RKO (cell line): ENCODE data around the gene KLRC4.
"Not testable (repeated sequence)": the region's sequence is repeated elsewhere in the genome, so short reads cannot be mapped to it uniquely, and the experiment has no call there.

Source experiments
- DNase-seq: peaks from one replicate; pipeline ENCODE4 v3.0.0-alpha.2; 2016; ENCODE audit warnings: low spot score

The KLRC4 gene

DNA sequence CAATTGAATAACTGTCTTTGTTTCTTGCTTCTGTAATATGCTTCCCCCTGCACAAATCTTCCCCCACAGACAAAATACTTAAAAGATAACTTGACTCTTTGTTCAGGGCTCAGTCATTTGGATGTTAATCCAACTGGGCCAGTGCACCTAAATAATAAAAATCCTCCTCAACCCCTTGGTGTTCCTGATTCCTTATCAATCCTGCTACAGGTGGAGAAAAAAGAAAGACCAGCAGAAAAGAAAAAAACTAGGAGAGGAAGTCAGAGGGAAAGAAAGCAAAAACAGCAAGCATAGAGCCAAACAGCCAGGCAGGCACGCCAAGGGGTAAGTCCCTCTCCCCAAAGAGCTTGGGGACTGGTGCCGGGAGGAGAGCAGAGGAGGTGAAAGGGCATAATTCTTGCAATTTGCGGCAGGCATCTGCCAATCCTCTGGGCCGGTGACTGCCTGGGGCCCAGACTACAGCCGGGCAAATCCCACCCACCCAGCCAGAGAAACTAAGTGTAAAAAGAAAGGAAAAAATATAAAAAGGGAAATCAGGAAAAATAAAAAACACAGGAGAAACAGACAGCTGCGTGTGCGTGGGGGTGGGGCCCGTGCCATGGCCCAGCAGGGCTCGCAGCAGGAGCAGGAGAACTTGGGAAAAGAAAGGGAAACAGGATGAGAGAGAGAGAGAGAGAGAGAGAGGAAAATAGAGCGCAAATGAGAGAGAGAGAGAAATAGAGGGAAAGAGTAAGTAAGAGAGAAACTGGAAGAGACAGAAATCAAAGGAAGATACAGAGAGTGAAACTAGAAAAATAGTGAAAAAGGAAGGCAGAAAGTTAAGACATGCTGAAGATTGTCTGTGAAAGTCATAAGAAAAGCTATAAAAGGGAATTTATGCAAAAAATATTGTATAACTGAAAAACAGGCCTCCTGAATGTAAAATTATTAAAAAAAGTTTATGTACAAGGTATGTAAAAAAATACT lies 41.1 kb downstream of the KLRC4 start:
- DNase-seq = no peak

- DNase-seq = not testable (repeated sequence)
Observed at GRCh38 chr12:10367714-10368113, 41.8 kb downstream of the KLRC4 start.

GRCh38 chr12:10366875-10367274 lies 42.7 kb downstream of the KLRC4 start:
- peak; percentile 69 for DNase-seq

DNA sequence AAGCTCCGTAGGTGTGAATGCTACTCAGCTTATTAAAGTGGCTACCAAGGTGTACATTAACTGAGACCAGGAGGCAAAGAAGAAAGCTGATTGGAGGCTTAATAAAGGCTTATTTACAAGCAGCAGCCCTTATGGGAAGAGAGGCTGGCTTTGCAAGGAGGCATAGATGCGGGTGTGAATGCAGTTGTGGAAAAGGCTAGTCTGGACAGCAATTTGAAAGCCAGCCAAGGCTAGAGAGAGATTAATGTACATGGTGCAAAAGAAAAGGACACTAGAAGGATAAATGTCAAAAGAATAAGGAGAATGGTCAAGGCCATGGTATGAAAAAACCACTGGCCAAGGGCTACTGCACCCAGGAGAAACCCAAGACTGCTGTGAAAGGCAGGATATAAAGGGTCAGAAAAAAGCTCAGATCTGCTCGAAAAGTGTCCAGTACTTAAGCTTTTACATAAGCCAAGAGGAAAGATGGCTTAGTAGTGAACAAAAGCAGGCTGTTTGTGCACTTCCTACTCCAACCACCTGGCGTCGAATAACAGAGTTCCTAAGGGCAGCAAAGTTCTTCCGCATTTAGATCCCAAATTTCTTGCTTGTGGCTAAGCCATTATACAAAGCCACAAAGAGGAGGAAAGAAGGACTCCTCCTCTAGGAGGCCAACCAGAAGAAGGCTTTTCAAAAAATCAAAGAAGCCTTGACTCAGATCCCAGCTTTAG lies 43.7 kb downstream of the KLRC4 start:
- DNase-seq = peak; percentile 32

- DNase-seq = peak; percentile 88
Observed at GRCh38 chr12:10364815-10365622, 44.5 kb downstream of the KLRC4 start.

GRCh38 chr12:10363914-10364814 lies 45.4 kb downstream of the KLRC4 start:
- DNase-seq = peak; percentile 50

DNA sequence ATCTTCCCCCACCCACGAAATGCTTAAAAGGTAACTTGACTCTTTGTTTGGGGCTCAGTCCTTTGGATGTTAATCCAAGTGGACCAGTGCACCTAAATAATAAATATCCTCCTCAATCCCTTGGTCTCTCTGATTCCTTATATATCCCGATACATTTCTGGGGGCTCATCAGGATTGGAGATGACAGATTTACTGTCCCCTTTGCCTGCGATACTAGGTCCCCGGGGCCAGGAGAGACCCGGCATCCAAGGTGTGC lies 46.0 kb downstream of the KLRC4 start:
- no peak for DNase-seq

- no peak for DNase-seq
Observed at GRCh38 chr12:10362828-10363657, 46.5 kb downstream of the KLRC4 start.

DNA sequence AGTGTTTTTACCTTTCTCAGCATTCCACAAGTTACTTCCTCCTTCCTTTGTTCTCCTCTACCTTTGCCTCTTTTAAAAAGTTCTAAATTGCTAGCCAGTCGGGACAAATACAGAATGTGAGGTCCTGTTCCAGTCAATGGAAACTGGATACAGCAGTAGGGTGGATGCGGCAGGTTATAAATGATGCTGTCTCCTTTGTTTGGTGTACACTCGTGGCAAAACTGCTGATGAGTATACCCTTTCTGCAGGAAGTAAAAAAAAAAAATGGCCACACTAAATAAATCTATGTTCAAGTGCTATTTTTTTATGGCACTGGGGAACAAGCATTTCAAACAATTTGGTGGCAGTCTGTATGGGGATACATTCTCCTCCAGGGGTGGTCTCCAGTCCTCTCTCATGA lies 47.2 kb downstream of the KLRC4 start:
- no peak for DNase-seq

DNA sequence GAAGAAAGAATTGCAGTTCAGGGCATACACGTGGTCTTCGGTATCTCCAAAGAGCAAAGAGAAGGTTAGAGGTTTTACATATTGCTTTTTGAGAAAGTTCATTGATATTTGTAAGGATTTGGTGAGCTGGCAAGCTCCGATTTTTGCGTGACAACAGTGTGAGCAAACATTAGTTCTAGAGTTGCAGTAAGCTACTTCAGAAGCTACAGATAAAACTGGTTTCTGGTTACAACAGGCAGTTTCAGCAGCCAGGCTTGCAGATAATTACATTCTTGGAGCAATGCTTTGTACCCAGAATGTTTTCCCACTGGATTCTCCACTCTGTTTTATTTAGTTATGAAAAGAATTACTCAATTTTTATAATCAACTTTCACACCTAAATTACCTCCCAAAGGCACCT lies 47.9 kb downstream of the KLRC4 start:
- no peak for DNase-seq

DNA sequence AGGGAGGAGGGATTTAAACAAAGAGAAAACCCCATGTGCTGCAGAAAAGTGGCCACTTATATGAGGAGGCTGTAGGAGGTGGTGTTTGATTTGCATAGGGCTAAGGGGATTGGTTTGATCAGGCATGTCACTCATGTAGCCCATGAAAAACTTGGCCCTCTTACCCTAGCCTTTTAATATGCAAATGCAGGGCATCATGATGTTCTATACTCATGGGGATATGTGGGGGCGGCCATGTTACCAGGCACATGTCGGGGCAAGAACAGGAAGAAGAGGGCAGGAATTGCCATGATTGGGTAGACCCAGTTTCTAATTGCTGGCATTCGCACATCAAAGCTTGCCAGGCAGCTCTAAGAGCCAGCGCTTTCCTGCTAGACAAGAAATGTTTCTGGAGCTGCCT lies 48.5 kb downstream of the KLRC4 start:
- DNase-seq = peak; percentile 10

DNA sequence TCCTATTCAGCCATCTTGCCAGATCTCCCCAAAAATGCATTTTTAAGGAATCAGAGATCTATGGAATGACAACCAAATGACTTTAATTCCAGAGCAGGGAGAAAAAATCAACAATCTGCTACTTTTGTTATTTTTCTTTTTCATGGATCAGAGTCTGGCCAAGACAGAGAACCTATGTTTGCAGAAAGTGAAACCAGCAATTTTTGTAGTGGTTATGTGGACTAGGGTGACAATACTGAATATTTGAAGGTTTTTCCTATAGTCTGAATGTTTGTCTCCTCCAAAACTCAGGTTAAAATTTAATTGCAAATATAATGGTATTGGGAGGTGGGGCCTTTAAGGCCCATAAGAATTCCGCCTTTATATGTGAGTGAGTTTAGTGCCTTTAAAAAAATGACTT lies 50.6 kb downstream of the KLRC4 start:
- DNase-seq = no peak

GRCh38 chr12:10358131-10358530 lies 51.4 kb downstream of the KLRC4 start:
- no peak for DNase-seq
